HepG2 (cell line): Measurements from ENCODE around the gene DENND10. TPM values are rescaled to one million over a fixed set of nuclear protein-coding genes. Genes with fewer than 3 reads are reported as not detected.

Experiments
- AGO2 ChIP-seq: fragments of 200-400 bp; formaldehyde crosslinking; optimal IDR thresholded peaks from 2 replicates; pipeline ENCODE3; 2017; ENCODE audit warnings: mild to moderate bottlenecking, low read depth, low read length, moderate library complexity
- DBP ChIP-seq: sonication (generic); formaldehyde crosslinking; IDR thresholded peaks from 2 replicates; pipeline ENCODE4 v1.4.0; 2020; ENCODE audit warnings: missing genetic modification reagents; ENCODE audit errors: not compliant biosample characterization
- GABPA ChIP-seq, 2 experiments: IDR thresholded peaks; 2 replicates each; pipeline ENCODE4 v1.6.1; 2011 to 2016; ENCODE audit warnings: low read depth in 2 of 2, low read length in 1 of 2, missing biosample characterization in 1 of 2, missing genetic modification characterization in 1 of 2
- GFI1 ChIP-seq: sonication (generic); formaldehyde crosslinking; IDR thresholded peaks from 2 replicates; pipeline ENCODE4 v1.5.0; 2020; ENCODE audit warnings: missing genetic modification reagents, mild to moderate bottlenecking, borderline replicate concordance
- HES4 ChIP-seq: sonication (generic); formaldehyde crosslinking; IDR thresholded peaks from 2 replicates; pipeline ENCODE4 v1.9.0; 2021; ENCODE audit warnings: mild to moderate bottlenecking, missing genetic modification reagents, borderline replicate concordance
- HINFP ChIP-seq: sonication (generic); formaldehyde crosslinking; IDR thresholded peaks from 2 replicates; pipeline ENCODE4 v1.4.0; 2020; ENCODE audit warnings: low read depth, mild to moderate bottlenecking, missing genetic modification reagents
- HNF1A ChIP-seq, 2 experiments: sonication (generic) in 1 of 2; formaldehyde crosslinking in 1 of 2; IDR thresholded peaks; 2 replicates each; pipeline versions ENCODE4 v1.4.0 to v1.6.1; 2016 to 2020; ENCODE audit warnings: borderline replicate concordance in 1 of 2, low read depth in 1 of 2, mild to moderate bottlenecking in 1 of 2, missing genetic modification reagents in 1 of 2
- IKZF4 ChIP-seq: sonication (generic); formaldehyde crosslinking; IDR thresholded peaks from 2 replicates; pipeline ENCODE4 v1.5.1; 2020; ENCODE audit warnings: borderline replicate concordance, mild to moderate bottlenecking, low read depth, missing genetic modification reagents; ENCODE audit errors: not compliant biosample characterization
- JUN ChIP-seq: sonication (generic); formaldehyde crosslinking; IDR thresholded peaks from 2 replicates; pipeline ENCODE4 v1.4.0; 2020; ENCODE audit warnings: mild to moderate bottlenecking, missing genetic modification reagents
- MTF1 ChIP-seq: sonication (generic); formaldehyde crosslinking; IDR thresholded peaks from 2 replicates; pipeline ENCODE4 v1.5.0; 2020; ENCODE audit warnings: missing genetic modification reagents
- RXRB ChIP-seq: IDR thresholded peaks from 2 replicates; pipeline ENCODE4 v1.6.1; 2016; ENCODE audit warnings: borderline replicate concordance, missing genetic modification reagents, missing compliant biosample characterization
- SRY ChIP-seq: sonication (generic); formaldehyde crosslinking; IDR thresholded peaks from 2 replicates; pipeline ENCODE4 v1.8.0; 2022; ENCODE audit warnings: mild to moderate bottlenecking, missing genetic modification reagents
- XRCC5 ChIP-seq: fragments of 200-400 bp; formaldehyde crosslinking; optimal IDR thresholded peaks from 2 replicates; pipeline ENCODE3; 2017; ENCODE audit warnings: mild to moderate bottlenecking, low read length
- ZFP36L2 ChIP-seq: sonication (generic); formaldehyde crosslinking; IDR thresholded peaks from 2 replicates; pipeline ENCODE4 v1.4.0; 2020; ENCODE audit warnings: missing genetic modification reagents
- ZNF17 ChIP-seq: sonication (generic); formaldehyde crosslinking; IDR thresholded peaks from 2 replicates; pipeline ENCODE4 v1.5.0; 2020; ENCODE audit warnings: mild to moderate bottlenecking, missing genetic modification reagents
- ZNF564 ChIP-seq: sonication (generic); formaldehyde crosslinking; IDR thresholded peaks from 2 replicates; pipeline ENCODE4 v1.8.1; 2023; ENCODE audit warnings: mild to moderate bottlenecking, missing genetic modification reagents
- polyA plus RNA-seq, 8 experiments: library from polyadenylated mRNA; depleted of rRNA in 3 of 8; stranded (reverse) in 7 of 8; unstranded in 1 of 8; fragments of >200 nt; fragmentation: Illumina TruSeq in 4 of 8; extraction: Trizol in 4 of 8; gene quantifications; 2 replicates each; pipeline versions ENCODE4 v1.2.1 to v1.2.3, GENCODE V29; 2011 to 2016; ENCODE audit warnings: low read depth in 4 of 8, missing spikeins in 1 of 8, mixed read lengths in 1 of 8; ENCODE audit not compliant: insufficient read depth in 1 of 8
- total RNA-seq, 5 experiments: library from RNA; depleted of rRNA; stranded (reverse); fragments of >200 nt; fragmentation: Illumina TruSeq; extraction: Trizol; gene quantifications; 2 replicates each; pipeline ENCODE4 v1.2.3, GENCODE V29; 2016; ENCODE audit warnings: low read depth in 1 of 5
- TF ChIP-seq, protein P1 (sequence below): sonication (generic); formaldehyde crosslinking; IDR thresholded peaks from 2 replicates; pipeline ENCODE4 v1.9.0; 2021; ENCODE audit warnings: missing genetic modification reagents, borderline replicate concordance
- TF ChIP-seq, protein P2 (sequence below): sonication (generic); formaldehyde crosslinking; IDR thresholded peaks from 2 replicates; pipeline ENCODE4 v1.8.0; 2022; ENCODE audit warnings: mild to moderate bottlenecking, missing genetic modification reagents, moderate library complexity

The DENND10 gene
- total and polyA plus RNA-seq, 2 of the 13 experiments (the other 11 are each of a cell fraction or from before 2014, with no cell fraction given), result 43.7 to 78.8 TPM

DNA sequence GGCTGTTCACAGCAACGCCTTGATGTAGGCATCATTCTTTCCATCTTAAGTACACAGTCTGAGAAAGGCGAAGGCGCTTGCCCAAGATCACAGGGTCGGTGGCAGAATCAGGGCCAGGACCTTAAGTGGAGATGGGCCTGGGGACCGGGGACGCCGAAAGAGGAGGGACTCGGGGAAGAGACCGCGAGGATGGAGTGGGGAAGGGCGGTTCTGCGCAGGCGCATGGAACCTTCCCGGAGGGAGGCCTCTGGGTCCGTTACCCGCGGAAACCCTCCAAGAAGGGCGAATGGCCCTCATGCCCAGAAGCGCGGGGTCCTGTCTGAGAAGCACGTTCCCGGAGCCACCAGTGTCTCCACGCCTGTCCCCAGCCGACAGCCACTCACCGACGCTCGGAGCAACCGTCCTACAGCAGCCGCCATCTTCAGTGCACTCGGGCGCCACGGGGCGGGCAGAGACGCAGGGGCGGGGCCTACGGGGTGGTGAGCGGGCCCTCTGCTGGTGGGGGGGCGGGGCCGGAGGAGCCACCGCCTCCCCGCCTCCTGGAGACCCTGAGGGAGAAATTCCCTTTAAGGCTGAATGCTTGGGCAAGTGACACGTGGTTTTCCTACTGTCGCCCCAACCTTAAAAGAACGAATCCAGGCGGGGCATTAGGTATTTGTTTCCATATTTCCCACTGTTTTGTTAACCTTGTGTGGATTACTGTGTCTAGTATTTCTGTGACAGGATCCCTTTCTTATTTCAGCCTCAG lies 74.6 kb downstream of the DENND10 start, which contains the start of gene PRDX3 (continued):
- TF ChIP-seq, protein P1, sequence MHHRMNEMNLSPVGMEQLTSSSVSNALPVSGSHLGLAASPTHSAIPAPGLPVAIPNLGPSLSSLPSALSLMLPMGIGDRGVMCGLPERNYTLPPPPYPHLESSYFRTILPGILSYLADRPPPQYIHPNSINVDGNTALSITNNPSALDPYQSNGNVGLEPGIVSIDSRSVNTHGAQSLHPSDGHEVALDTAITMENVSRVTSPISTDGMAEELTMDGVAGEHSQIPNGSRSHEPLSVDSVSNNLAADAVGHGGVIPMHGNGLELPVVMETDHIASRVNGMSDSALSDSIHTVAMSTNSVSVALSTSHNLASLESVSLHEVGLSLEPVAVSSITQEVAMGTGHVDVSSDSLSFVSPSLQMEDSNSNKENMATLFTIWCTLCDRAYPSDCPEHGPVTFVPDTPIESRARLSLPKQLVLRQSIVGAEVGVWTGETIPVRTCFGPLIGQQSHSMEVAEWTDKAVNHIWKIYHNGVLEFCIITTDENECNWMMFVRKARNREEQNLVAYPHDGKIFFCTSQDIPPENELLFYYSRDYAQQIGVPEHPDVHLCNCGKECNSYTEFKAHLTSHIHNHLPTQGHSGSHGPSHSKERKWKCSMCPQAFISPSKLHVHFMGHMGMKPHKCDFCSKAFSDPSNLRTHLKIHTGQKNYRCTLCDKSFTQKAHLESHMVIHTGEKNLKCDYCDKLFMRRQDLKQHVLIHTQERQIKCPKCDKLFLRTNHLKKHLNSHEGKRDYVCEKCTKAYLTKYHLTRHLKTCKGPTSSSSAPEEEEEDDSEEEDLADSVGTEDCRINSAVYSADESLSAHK (CRISPR knock-in tag), result no peak
- TF ChIP-seq HNF1A (IDR thresholded peaks at IDR 0.05; ENCODE audit: low read depth), result no peak
- peak; percentile 53; the same call in 1 of the 2 replicates for TF ChIP-seq HNF1A (CRISPR knock-in tag; IDR thresholded peaks at IDR 0.05; ENCODE audit: borderline replicate concordance)
- TF ChIP-seq HINFP (CRISPR knock-in tag), result peak; percentile 61; the same call in 1 of the 2 replicates
- peak; percentile 51 for TF ChIP-seq IKZF4 (CRISPR knock-in tag)
- TF ChIP-seq MTF1 (CRISPR knock-in tag), result no peak
- TF ChIP-seq AGO2, result peak; percentile 77
- peak; percentile 55; the same call in 1 of the 2 replicates for TF ChIP-seq ZNF564 (CRISPR knock-in tag)
- peak; percentile 44; the same call in 1 of the 2 replicates for TF ChIP-seq JUN (CRISPR knock-in tag)
- TF ChIP-seq XRCC5, result no peak
- TF ChIP-seq, protein P2, sequence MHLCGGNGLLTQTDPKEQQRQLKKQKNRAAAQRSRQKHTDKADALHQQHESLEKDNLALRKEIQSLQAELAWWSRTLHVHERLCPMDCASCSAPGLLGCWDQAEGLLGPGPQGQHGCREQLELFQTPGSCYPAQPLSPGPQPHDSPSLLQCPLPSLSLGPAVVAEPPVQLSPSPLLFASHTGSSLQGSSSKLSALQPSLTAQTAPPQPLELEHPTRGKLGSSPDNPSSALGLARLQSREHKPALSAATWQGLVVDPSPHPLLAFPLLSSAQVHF (CRISPR knock-in tag), result no peak
- TF ChIP-seq HES4, result no peak
- peak; percentile 32 for TF ChIP-seq GABPA (IDR thresholded peaks at IDR 0.05; ENCODE audit: low read depth, low read length)
- peak; percentile 64 for TF ChIP-seq GABPA (CRISPR knock-in tag; IDR thresholded peaks at IDR 0.05; ENCODE audit: low read depth)
- peak; percentile 35; the same call in 1 of the 2 replicates for TF ChIP-seq RXRB
- no peak for TF ChIP-seq ZNF17 (CRISPR knock-in tag)
- no peak for TF ChIP-seq ZFP36L2 (CRISPR knock-in tag)
- TF ChIP-seq DBP (CRISPR knock-in tag), result peak; percentile 82
- no peak for TF ChIP-seq SRY (CRISPR knock-in tag)
- TF ChIP-seq GFI1 (CRISPR knock-in tag), result peak; percentile 53; the same call in 1 of the 2 replicates
